Adrenal gland (tissue), 5 donors: Measurements from ENCODE around the gene NPRL2.

Experiments used
- POLR2A ChIP-seq, 2 donors: fragments of 450-650 bp; IDR thresholded peaks; one replicate each; pipeline ENCODE4 v1.6.1; 2017; ENCODE audit warnings: antibody characterized with exemption in 2 of 2, mild to moderate bottlenecking in 2 of 2, moderate library complexity in 1 of 2
- TF ChIP-seq, protein P1 (sequence below), 6 experiments: fragments of 450-650 bp in 4 of 6; fragments of 200-600 bp in 2 of 6; sonication (generic) in 1 of 6; IDR thresholded peaks; 1 replicate in 5 of 6; 2 replicates in 1 of 6; pipeline versions ENCODE4 v1.5.1 to v1.8.0; 2016 to 2021; ENCODE audit warnings: antibody characterized with exemption in 6 of 6, mild to moderate bottlenecking in 2 of 6, moderate library complexity in 1 of 6
- donor health status: DM: no; HTN: no; CAD: no.

DNA sequence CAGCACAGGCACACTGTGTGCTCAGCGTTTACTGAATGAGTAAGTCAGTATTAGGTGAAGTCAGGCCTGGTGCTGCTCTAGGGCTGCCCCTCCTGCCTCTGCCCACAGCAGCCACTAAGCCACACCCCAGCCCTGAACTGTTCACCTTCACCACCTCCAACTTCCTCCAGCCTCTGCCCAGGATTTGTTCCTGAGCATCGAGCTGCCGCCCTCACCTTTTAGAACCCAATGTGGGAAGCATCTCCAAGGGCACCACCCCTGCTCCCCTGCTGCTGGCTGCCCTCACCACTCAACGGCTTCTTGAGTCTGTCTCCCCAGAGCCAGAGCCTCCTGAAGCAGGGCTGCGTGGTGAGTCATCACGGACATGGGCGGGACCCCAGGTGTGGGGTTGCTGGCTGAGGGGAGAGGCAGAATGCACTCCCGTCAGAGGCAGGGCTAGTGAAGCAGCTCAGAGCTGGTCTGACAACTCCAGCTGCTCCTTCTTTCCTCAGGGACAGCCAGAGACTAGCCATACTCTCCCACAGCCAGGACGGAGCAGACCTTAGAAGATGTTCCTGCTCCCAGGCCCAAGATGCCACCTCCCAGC, 33.8 kb downstream of the NPRL2 start:
- no peak for TF ChIP-seq POLR2A (IDR thresholded peaks at IDR 0.05)
- TF ChIP-seq, protein P1, sequence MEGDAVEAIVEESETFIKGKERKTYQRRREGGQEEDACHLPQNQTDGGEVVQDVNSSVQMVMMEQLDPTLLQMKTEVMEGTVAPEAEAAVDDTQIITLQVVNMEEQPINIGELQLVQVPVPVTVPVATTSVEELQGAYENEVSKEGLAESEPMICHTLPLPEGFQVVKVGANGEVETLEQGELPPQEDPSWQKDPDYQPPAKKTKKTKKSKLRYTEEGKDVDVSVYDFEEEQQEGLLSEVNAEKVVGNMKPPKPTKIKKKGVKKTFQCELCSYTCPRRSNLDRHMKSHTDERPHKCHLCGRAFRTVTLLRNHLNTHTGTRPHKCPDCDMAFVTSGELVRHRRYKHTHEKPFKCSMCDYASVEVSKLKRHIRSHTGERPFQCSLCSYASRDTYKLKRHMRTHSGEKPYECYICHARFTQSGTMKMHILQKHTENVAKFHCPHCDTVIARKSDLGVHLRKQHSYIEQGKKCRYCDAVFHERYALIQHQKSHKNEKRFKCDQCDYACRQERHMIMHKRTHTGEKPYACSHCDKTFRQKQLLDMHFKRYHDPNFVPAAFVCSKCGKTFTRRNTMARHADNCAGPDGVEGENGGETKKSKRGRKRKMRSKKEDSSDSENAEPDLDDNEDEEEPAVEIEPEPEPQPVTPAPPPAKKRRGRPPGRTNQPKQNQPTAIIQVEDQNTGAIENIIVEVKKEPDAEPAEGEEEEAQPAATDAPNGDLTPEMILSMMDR (IDR thresholded peaks at IDR 0.05), result no peak
